ENCODE results near the gene CDR2. TPM values are rescaled to one million over a fixed set of nuclear protein-coding genes. Genes with fewer than 3 reads are reported as not detected.

CDR2 gene
- total RNA-seq, 1 donor from 2014 or later = 6.7 TPM

DNA sequence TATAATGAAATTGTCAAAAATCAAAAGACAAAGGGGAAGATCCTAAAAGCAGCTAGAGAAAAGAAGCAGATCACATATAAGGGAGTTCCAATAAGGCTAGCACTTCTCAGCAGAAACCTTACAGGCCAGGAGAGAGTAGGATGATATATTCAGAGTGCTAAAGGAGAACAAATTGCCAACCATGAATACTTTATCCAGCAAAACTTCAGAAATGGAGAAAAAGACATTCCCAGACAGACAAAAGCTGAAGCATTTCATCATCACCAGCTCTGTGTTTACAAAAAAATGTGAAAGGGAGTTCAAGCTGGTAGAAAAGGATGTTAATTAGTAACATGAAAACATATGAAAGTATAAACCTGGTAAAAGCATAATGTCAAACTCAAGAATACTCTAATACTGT is 37.4 kb downstream of the CDR2 start:
- no peak overlapping the region for H3K4me3 Mint-ChIP-seq
- no peak for TF ChIP-seq CTCF (IDR thresholded peaks at IDR 0.05)
- H3K27ac Mint-ChIP-seq = no peak overlapping the region
- ATAC-seq (ENCODE audit: low read depth) (no peak), DNase-seq (no peak)
- no peaks in the 10 kb centered on the region for H3K4me1 Mint-ChIP-seq
- H3K36me3 Mint-ChIP-seq (ENCODE audit: low read depth) = peaks cover 46% of the 10 kb centered on the region
- no peaks in the 10 kb centered on the region for H3K27me3 Mint-ChIP-seq
- H3K9me3 Mint-ChIP-seq = peaks cover 21% of the 10 kb centered on the region
- intact Hi-C loops (cut with micrococcal nuclease) = no loop called here
- POLR2A ChIA-PET = interaction anchor here (0.6 to 1.1 kb wide), 2 partner anchors 8 to 14 kb away, joined by 3 to 4 read pairs; no protein-coding TSS in a partner anchor
- CTCF ChIA-PET = no interaction called here

DNA sequence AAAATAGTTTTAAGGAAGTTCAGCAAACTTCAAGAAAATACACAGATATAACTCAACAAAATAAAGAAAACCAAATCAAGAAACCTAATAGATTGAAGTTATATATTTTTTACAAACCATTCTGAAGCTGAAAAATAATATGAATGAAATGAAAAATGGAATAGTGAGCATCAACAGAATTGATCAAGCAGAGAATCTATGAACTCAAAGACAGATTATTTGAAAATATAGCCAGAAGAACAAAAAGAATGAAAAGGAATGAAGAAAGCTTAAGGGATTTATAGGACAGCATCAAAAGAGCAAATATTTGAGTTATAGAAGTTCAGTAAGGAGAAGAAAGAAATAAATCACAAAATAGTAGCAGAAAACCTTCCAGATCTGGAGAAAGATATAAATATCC is 37.8 kb downstream of the CDR2 start:
- peaks cover 21% of the 10 kb centered on the region for H3K9me3 Mint-ChIP-seq
- no peaks in the 10 kb centered on the region for H3K27me3 Mint-ChIP-seq
- no peak overlapping the region for H3K4me3 Mint-ChIP-seq
- ATAC-seq (ENCODE audit: low read depth) (no peak), DNase-seq (no peak)
- peaks cover 51% of the 10 kb centered on the region for H3K36me3 Mint-ChIP-seq (ENCODE audit: low read depth)
- no peaks in the 10 kb centered on the region for H3K4me1 Mint-ChIP-seq
- POLR2A ChIA-PET = interaction anchor here (1.1 kb wide), 1 partner anchor 13 kb away, joined by 4 read pairs; no protein-coding TSS in a partner anchor
- no peak for TF ChIP-seq CTCF (IDR thresholded peaks at IDR 0.05)
- CTCF ChIA-PET = no interaction called here
- intact Hi-C loops (cut with micrococcal nuclease) = no loop called here
- H3K27ac Mint-ChIP-seq = no peak overlapping the region

GRCh38 chr16:22335668-22336246 is 38.7 kb downstream of the CDR2 start:
- Mint-ChIP-seq H3K36me3 (ENCODE audit: low read depth) (peaks cover 58% of the 10 kb centered on the region), H3K4me1 (no peaks in the 10 kb centered on the region), H3K27me3 (no peaks in the 10 kb centered on the region), H3K4me3 (no peak overlapping the region), H3K9me3 (peaks cover 21% of the 10 kb centered on the region), H3K27ac (no peak overlapping the region)
- intact Hi-C loops (cut with micrococcal nuclease) = no loop called here
- ChIA-PET POLR2A (no interaction called here), CTCF (interaction anchor here (0.7 kb wide), 1 partner anchor 1123 kb away, joined by 3 read pairs; no protein-coding TSS in a partner anchor)
- ATAC-seq (ENCODE audit: low read depth) (no peak), DNase-seq (no peak)
- no peak for TF ChIP-seq CTCF (IDR thresholded peaks at IDR 0.05)

DNA sequence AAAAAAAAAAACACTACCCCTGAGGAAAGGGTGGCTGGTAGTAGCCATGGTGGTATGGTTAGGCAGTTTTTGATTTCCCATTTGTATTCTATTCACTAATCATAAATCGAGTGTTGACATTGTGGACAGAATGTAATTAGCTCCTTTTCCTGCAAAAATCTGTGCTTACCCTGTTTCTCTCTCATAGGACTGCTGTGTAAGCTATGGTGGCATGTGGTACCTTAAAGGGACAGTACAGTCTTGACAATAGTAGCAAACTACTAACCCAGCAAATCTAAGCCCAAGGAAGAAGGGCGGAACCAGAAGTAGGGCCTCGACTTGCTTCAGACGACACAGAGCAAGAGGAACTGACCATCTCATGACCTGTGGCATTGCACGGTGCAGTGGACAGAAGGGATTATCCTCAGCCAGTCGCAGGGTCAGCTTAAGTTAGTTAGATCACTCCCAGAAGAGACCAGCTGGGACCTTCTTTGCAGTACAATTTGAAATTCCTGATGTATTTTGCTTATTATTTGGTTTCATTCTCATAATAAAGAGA is 40.9 kb downstream of the CDR2 start:
- CTCF ChIA-PET = no interaction called here

More for the DNA sequence above, 40.9 kb downstream of the CDR2 start:
- ATAC-seq (ENCODE audit: low read depth) (no peak), DNase-seq (no peak)
- intact Hi-C loops (cut with micrococcal nuclease) = no loop called here
- no peaks in the 10 kb centered on the region for H3K27me3 Mint-ChIP-seq
- POLR2A ChIA-PET = no interaction called here
- no peak overlapping the region for H3K27ac Mint-ChIP-seq
- no peak overlapping the region for H3K4me3 Mint-ChIP-seq
- no peak for TF ChIP-seq CTCF (IDR thresholded peaks at IDR 0.05)
- H3K9me3 Mint-ChIP-seq = peaks cover 21% of the 10 kb centered on the region
- H3K36me3 Mint-ChIP-seq (ENCODE audit: low read depth) = peaks cover 80% of the 10 kb centered on the region
- no peaks in the 10 kb centered on the region for H3K4me1 Mint-ChIP-seq

Data from activated B cell treated with CpG ODN at 0.5 μM for 24 hours (primary cell).